GM12801 (cell line): ENCODE data around the gene LMNB1.

Experiments
- CTCF ChIP-seq: IDR thresholded peaks from one replicate; pipeline ENCODE4 v1.5.1; 2011; ENCODE audit warnings: control low read depth; ENCODE audit not compliant: insufficient read length; ENCODE audit errors: extremely low read depth

The LMNB1 gene

GRCh38 chr5:126769703-126770102 is 7.2 kb upstream of the LMNB1 start:
- TF ChIP-seq CTCF: no peak

GRCh38 chr5:126777257-126777974 is 480 bp downstream of the LMNB1 start:
- no peak for TF ChIP-seq CTCF

- no peak for TF ChIP-seq CTCF
Observed at GRCh38 chr5:126777975-126778674, 1.2 kb downstream of the LMNB1 start.

- TF ChIP-seq CTCF: no peak
Observed at GRCh38 chr5:126778675-126779403, 1.9 kb downstream of the LMNB1 start.

- no peak for TF ChIP-seq CTCF
Observed at GRCh38 chr5:126780165-126780827, 3.4 kb downstream of the LMNB1 start.

GRCh38 chr5:126793097-126793496 is 16.2 kb downstream of the LMNB1 start:
- no peak for TF ChIP-seq CTCF

- no peak for TF ChIP-seq CTCF
Observed at GRCh38 chr5:126794157-126794828, 17.4 kb downstream of the LMNB1 start.
